Nephron (organoid): Measurements from ENCODE around the gene TNIK.

Source experiments
- H3K27ac Mint-ChIP-seq, 3 experiments: 2 replicates each; pipeline ENCODE4 v1.8.0; 2020; ENCODE audit warnings: mixed read lengths in 3 of 3, mild to moderate bottlenecking in 2 of 3, moderate library complexity in 1 of 3
- H3K27me3 Mint-ChIP-seq: 2 replicates; pipeline ENCODE4 v1.8.0; 2021; ENCODE audit warnings: low read depth, mild to moderate bottlenecking, moderate library complexity, mixed read lengths
- H3K36me3 Mint-ChIP-seq: 2 replicates; pipeline ENCODE4 v1.8.0; 2020; ENCODE audit warnings: low read depth, mixed read lengths
- H3K4me1 Mint-ChIP-seq: 2 replicates; pipeline ENCODE4 v1.8.0; 2020; ENCODE audit warnings: mixed read lengths
- H3K4me3 Mint-ChIP-seq, 3 experiments: 2 replicates each; pipeline ENCODE4 v1.8.0; 2020; ENCODE audit warnings: mild to moderate bottlenecking in 3 of 3, mixed read lengths in 3 of 3, moderate library complexity in 2 of 3
- H3K9me3 Mint-ChIP-seq: 2 replicates; pipeline ENCODE4 v1.8.0; 2020; ENCODE audit warnings: mixed read lengths
- TF ChIP-seq, protein P1 (sequence below), 3 experiments: fragments of 200-600 bp; sonication (generic); IDR thresholded peaks; one replicate each; pipeline ENCODE4 v1.5.0; 2021; ENCODE audit warnings: antibody characterized with exemption in 3 of 3; ENCODE audit not compliant: unreplicated experiment in 3 of 3

Gene TNIK

DNA sequence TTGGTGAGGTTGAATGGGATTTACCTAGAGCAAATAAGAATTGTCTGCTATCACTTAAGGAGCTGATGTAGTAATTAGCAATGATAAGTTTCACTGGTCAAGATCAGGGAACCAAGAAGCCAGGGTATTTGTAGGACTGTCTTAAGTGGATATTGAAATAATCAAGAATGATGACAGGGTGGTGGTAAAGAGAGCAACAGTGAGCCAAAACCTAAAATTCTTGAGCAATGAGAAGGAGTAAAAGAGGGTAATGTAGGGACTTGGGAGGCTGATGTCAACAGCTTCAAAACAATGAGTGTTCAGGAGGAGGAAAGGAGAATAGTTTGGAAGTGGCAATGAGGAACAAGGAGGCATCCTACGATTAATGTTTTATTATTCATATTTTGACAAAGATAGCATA lies 402.1 kb downstream of the TNIK start:
- no peak overlapping the region for H3K27ac Mint-ChIP-seq
- H3K27me3 Mint-ChIP-seq: no peaks in the 10 kb centered on the region
- TF ChIP-seq, protein P1, sequence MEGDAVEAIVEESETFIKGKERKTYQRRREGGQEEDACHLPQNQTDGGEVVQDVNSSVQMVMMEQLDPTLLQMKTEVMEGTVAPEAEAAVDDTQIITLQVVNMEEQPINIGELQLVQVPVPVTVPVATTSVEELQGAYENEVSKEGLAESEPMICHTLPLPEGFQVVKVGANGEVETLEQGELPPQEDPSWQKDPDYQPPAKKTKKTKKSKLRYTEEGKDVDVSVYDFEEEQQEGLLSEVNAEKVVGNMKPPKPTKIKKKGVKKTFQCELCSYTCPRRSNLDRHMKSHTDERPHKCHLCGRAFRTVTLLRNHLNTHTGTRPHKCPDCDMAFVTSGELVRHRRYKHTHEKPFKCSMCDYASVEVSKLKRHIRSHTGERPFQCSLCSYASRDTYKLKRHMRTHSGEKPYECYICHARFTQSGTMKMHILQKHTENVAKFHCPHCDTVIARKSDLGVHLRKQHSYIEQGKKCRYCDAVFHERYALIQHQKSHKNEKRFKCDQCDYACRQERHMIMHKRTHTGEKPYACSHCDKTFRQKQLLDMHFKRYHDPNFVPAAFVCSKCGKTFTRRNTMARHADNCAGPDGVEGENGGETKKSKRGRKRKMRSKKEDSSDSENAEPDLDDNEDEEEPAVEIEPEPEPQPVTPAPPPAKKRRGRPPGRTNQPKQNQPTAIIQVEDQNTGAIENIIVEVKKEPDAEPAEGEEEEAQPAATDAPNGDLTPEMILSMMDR (IDR thresholded peaks at IDR 0.05; ENCODE audit: unreplicated experiment in 3 of 3): no peak
- H3K9me3 Mint-ChIP-seq: no peaks in the 10 kb centered on the region
- H3K36me3 Mint-ChIP-seq: no peaks in the 10 kb centered on the region
- H3K4me1 Mint-ChIP-seq: no peaks in the 10 kb centered on the region
- no peak overlapping the region for H3K4me3 Mint-ChIP-seq

- Mint-ChIP-seq H3K27me3 (no peaks in the 10 kb centered on the region), H3K36me3 (no peaks in the 10 kb centered on the region), H3K4me3 (no peak overlapping the region), H3K9me3 (no peaks in the 10 kb centered on the region), H3K27ac (no peak overlapping the region), H3K4me1 (no peaks in the 10 kb centered on the region)
- TF ChIP-seq, protein P1 (IDR thresholded peaks at IDR 0.05; ENCODE audit: unreplicated experiment in 3 of 3): no peak
Measured at GRCh38 chr3:171057072-171057471, 403.1 kb downstream of the TNIK start.

- Mint-ChIP-seq H3K36me3 (no peaks in the 10 kb centered on the region), H3K27ac (no peak overlapping the region), H3K27me3 (no peaks in the 10 kb centered on the region), H3K9me3 (no peaks in the 10 kb centered on the region), H3K4me1 (no peaks in the 10 kb centered on the region), H3K4me3 (no peak overlapping the region)
- TF ChIP-seq, protein P1 (IDR thresholded peaks at IDR 0.05; ENCODE audit: unreplicated experiment in 3 of 3): no peak
Measured at GRCh38 chr3:171056528-171056927, 403.7 kb downstream of the TNIK start.

- no peaks in the 10 kb centered on the region for H3K36me3 Mint-ChIP-seq
- no peaks in the 10 kb centered on the region for H3K27me3 Mint-ChIP-seq
- H3K27ac Mint-ChIP-seq: no peak overlapping the region
- TF ChIP-seq, protein P1 (IDR thresholded peaks at IDR 0.05; ENCODE audit: unreplicated experiment in 3 of 3): no peak
- no peak overlapping the region for H3K4me3 Mint-ChIP-seq
- H3K4me1 Mint-ChIP-seq: no peaks in the 10 kb centered on the region
- H3K9me3 Mint-ChIP-seq: no peaks in the 10 kb centered on the region
Measured at GRCh38 chr3:171055336-171056178, 404.6 kb downstream of the TNIK start.

DNA sequence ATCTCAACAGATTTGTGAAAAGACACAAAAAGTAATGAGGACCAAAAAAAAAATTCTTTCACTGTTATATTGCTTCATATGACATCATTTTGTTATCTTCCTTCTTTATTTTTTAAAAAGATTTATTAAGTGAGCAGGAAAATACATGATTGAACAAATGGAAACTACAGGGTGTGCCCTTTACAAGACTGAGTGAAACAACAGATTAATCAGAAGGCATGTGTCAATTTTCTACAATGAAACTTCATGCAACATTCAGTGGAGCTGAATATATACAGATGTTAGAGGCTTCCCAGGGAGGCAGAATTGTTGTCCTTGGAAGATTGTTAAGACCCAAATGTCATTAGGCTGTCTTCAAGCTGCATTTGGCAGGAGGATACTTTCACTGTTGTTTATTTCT lies 405.3 kb downstream of the TNIK start:
- H3K4me1 Mint-ChIP-seq: no peaks in the 10 kb centered on the region
- no peaks in the 10 kb centered on the region for H3K27me3 Mint-ChIP-seq
- H3K4me3 Mint-ChIP-seq: no peak overlapping the region
- no peak overlapping the region for H3K27ac Mint-ChIP-seq
- no peaks in the 10 kb centered on the region for H3K36me3 Mint-ChIP-seq
- no peaks in the 10 kb centered on the region for H3K9me3 Mint-ChIP-seq
- TF ChIP-seq, protein P1 (IDR thresholded peaks at IDR 0.05; ENCODE audit: unreplicated experiment in 3 of 3): no peak

DNA sequence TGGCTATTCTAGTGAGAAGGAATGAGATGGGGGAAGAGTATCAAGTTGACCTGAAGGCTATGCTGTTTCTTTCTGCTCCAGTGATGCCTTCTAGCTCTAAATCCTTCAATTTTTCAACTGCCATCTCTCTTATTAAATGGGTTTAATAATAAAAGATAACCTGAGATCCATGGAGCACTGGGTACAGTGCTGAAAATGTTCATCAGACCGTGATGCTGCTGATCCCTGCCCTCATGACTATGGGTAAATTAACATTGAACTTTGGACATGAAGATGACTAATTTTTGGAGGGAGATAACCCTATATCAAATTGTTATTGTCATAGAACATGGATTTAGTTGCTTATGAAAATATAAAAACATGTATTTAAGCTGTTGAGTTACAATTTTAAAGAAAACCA lies 406.0 kb downstream of the TNIK start:
- TF ChIP-seq, protein P1 (IDR thresholded peaks at IDR 0.05; ENCODE audit: unreplicated experiment in 3 of 3): no peak
- H3K4me1 Mint-ChIP-seq: no peaks in the 10 kb centered on the region
- H3K9me3 Mint-ChIP-seq: no peaks in the 10 kb centered on the region
- H3K27ac Mint-ChIP-seq: no peak overlapping the region
- H3K27me3 Mint-ChIP-seq: no peaks in the 10 kb centered on the region
- H3K36me3 Mint-ChIP-seq: no peaks in the 10 kb centered on the region
- H3K4me3 Mint-ChIP-seq: no peak overlapping the region
